A673 (cell line): ENCODE data around the gene MRPS12. TPM values are rescaled to one million over a fixed set of nuclear protein-coding genes. Genes with fewer than 3 reads are reported as not detected.

Source experiments
- BruUV-seq: library from RNA; stranded (reverse); fragments of 400-500 nt; replicated peaks from 2 replicates; lab custom pipeline; 2021; lab: Mats Ljungman, UMichigan
- CTCF ChIA-PET: fragments of 300-600 bp; sonication (Branson Sonifier 250); formaldehyde crosslinking; loops from one replicate; lab custom pipeline; 2022; ENCODE audit warnings: antibody characterized with exemption; lab: Charles Lee
- POLR2A ChIA-PET: fragments of 300-600 bp; sonication (Branson Sonifier 250); formaldehyde crosslinking; loops from one replicate; lab custom pipeline; 2022; ENCODE audit warnings: antibody characterized with exemption; ENCODE audit not compliant: low non-redundant PET; lab: Charles Lee
- DNase-seq: peaks from one replicate; pipeline ENCODE4 v3.0.0-alpha.2; 2015; ENCODE audit warnings: low spot score
- H3K27ac ChIP-seq: fragments of 200-600 bp; sonication (generic); 2 replicates; pipeline ENCODE4 v1.5.1; 2016; ENCODE audit warnings: mixed run types, low read depth, mild to moderate bottlenecking, mixed read lengths, antibody characterized with exemption, low read length; ENCODE audit not compliant: poor library complexity, severe bottlenecking
- H3K27me3 ChIP-seq: fragments of 200-600 bp; sonication (generic); replicated peaks from 2 replicates; pipeline ENCODE4 v1.6.1; 2017; ENCODE audit warnings: mixed run types, low read depth, mild to moderate bottlenecking, mixed read lengths, antibody characterized with exemption, low read length; ENCODE audit not compliant: insufficient read depth, poor library complexity
- H3K36me3 ChIP-seq: fragments of 200-600 bp; sonication (generic); 2 replicates; pipeline ENCODE4 v1.6.1; 2016; ENCODE audit warnings: mixed run types, mild to moderate bottlenecking, mixed read lengths, antibody characterized with exemption, low read length; ENCODE audit not compliant: insufficient read depth, poor library complexity, severe bottlenecking
- H3K4me1 ChIP-seq: fragments of 200-600 bp; sonication (generic); 2 replicates; pipeline ENCODE4 v1.6.1; 2017; ENCODE audit warnings: mixed run types, mild to moderate bottlenecking, mixed read lengths, antibody characterized with exemption, low read length; ENCODE audit not compliant: insufficient read depth, poor library complexity, severe bottlenecking
- H3K4me3 ChIP-seq: fragments of 200-600 bp; sonication (generic); 2 replicates; pipeline ENCODE4 v1.5.1; 2016; ENCODE audit warnings: low read depth, mixed run types, mild to moderate bottlenecking, mixed read lengths, low read length; ENCODE audit not compliant: poor library complexity, severe bottlenecking
- H3K9me3 ChIP-seq: fragments of 200-600 bp; sonication (generic); 2 replicates; pipeline ENCODE4 v1.6.1; 2016; ENCODE audit warnings: mixed run types, low read depth, mild to moderate bottlenecking, mixed read lengths, antibody characterized with exemption, low read length; ENCODE audit not compliant: poor library complexity, severe bottlenecking
- EZH2 ChIP-seq: fragments of 200-600 bp; sonication (generic); IDR thresholded peaks from 2 replicates; pipeline ENCODE4 v1.6.1; 2017; ENCODE audit warnings: borderline replicate concordance, low read depth, mild to moderate bottlenecking, mixed read lengths, antibody characterized with exemption, low read length; ENCODE audit not compliant: poor library complexity, severe bottlenecking
- intact Hi-C: fragments of 100-400 bp; cut with micrococcal nuclease; formaldehyde crosslinking; loops from one replicate; pipeline ENCODE4 v1.10.0; 2022; ENCODE audit not compliant: unreplicated experiment
- total RNA-seq: library from RNA; stranded (reverse); gene quantifications from 2 replicates; pipeline ENCODE4 v1.2.3, GENCODE V29; 2021
- TF ChIP-seq, protein P1 (sequence below): fragments of 300-800, 200-600 bp; sonication (generic); conservative IDR thresholded peaks from 2 replicates; pipeline ENCODE4 v1.5.1; 2017; ENCODE audit warnings: low read depth, mild to moderate bottlenecking, antibody characterized with exemption, low read length, moderate library complexity, mixed read lengths

The MRPS12 gene
- total RNA-seq, 1 experiment from 2014 or later = 81.9 TPM

DNA sequence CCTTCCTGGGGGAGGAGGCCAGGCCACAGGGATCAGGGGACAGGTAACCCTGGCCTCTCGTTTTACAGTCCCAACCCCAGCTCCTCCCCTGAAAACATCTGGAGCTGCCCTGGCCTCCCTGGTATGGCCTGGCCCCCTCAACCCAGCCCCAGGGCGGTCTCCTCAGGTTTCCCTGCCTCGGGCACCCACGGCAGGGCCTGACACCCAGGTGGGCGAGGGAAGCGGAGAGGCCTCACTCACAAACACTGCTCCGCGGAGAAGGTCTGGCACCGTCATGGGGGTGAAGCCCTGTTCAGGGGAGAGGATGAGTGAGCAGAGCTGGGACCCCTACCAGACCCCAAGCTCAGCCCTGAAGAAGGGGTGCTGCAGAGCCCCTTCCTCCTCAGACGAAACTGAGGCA lies 12.2 kb upstream of the MRPS12 start:
- TF ChIP-seq, protein P1, sequence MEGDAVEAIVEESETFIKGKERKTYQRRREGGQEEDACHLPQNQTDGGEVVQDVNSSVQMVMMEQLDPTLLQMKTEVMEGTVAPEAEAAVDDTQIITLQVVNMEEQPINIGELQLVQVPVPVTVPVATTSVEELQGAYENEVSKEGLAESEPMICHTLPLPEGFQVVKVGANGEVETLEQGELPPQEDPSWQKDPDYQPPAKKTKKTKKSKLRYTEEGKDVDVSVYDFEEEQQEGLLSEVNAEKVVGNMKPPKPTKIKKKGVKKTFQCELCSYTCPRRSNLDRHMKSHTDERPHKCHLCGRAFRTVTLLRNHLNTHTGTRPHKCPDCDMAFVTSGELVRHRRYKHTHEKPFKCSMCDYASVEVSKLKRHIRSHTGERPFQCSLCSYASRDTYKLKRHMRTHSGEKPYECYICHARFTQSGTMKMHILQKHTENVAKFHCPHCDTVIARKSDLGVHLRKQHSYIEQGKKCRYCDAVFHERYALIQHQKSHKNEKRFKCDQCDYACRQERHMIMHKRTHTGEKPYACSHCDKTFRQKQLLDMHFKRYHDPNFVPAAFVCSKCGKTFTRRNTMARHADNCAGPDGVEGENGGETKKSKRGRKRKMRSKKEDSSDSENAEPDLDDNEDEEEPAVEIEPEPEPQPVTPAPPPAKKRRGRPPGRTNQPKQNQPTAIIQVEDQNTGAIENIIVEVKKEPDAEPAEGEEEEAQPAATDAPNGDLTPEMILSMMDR = no peak
- no peak for TF ChIP-seq EZH2
- POLR2A ChIA-PET = no interaction called here
- no peak overlapping the region for H3K4me3 ChIP-seq
- no peaks in the 10 kb centered on the region for H3K4me1 ChIP-seq
- H3K27ac ChIP-seq = no peak overlapping the region
- CTCF ChIA-PET = no interaction called here
- H3K27me3 ChIP-seq = no peaks in the 10 kb centered on the region
- BruUV-seq = no TSS peak
- intact Hi-C loops = no loop called here
- DNase-seq = no peak
- H3K9me3 ChIP-seq = no peaks in the 10 kb centered on the region
- peaks cover 5% of the 10 kb centered on the region for H3K36me3 ChIP-seq

DNA sequence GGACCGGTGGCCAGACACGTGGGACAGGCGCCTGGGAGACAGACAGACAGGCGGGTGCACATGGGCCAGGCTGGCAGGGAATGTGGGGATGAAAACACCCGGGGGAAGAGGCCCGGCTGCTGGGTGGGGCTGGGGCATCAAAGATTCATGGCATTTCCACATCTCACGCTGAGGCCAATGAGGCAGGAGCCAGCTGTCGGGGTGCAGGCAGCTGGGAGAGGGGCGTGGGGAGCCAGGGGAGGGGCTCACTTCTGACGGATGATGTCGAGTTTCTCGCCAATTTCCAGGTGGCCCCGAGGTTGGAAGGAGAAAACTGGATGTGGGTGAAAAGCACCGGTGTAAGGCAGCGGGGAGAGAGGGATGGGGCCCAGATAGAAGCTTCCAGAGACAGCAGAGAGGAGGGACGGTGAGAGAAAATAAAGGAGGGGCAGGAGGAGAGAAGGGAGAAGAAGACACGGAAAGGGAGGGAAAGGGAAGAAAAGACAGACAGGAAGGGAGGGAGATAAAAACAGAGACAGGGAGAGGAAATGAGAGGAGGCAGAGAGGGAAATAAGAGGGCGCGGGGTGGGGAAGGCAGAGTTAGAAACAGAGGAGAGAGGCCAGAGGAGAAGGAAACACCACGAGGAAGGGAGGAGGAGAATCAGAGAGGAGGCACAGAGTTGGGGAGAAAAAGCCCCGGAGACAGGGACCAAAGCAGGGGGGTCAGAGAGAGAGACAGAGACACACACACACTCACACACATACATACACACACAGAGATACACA lies 10.7 kb upstream of the MRPS12 start:
- POLR2A ChIA-PET = interaction anchor here (0.6 kb wide), 1 partner anchor 88 kb away, joined by 3 read pairs; no protein-coding TSS in a partner anchor
- DNase-seq = no peak
- no peak for TF ChIP-seq EZH2
- TF ChIP-seq, protein P1 = no peak
- Histone ChIP-seq H3K9me3 (no peaks in the 10 kb centered on the region), H3K27me3 (no peaks in the 10 kb centered on the region), H3K4me1 (no peaks in the 10 kb centered on the region), H3K27ac (no peak overlapping the region), H3K36me3 (peaks cover 13% of the 10 kb centered on the region), H3K4me3 (no peak overlapping the region)
- BruUV-seq = no TSS peak
- CTCF ChIA-PET = no interaction called here
- intact Hi-C loops = no loop called here

DNA sequence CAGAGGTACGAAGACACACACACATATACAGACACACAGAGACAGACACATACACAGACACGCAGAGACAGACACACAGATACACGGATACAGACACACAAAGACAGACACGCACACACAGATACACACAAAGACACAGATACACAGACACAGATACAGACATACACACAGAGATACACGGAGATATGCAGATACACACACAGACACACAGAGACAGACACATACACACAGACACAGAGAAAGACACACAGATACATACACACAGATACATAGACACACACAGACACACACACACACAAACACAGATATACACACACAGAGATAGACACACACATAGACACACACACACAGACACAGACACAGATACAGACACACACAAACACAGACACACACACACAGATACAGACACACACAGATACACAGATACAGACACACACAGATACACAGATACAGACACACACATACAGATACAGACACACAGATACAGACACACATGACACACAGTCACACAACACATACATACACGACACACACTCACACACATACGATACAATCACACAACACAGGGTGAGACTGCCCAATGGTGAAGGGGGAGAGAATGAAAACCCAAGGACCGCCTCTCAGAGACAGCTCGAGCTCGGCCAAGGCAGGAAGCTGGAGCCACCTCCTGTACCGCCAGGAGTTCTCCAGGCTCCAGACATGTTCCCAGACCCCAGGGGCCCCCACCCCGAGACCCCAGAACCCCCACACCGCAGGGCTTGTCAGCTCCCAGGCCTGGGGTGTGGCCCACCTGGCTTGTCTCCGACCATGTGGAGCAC lies 9.9 kb upstream of the MRPS12 start:
- Histone ChIP-seq H3K36me3 (peaks cover 15% of the 10 kb centered on the region), H3K27ac (no peak overlapping the region), H3K27me3 (no peaks in the 10 kb centered on the region), H3K9me3 (no peaks in the 10 kb centered on the region), H3K4me3 (no peak overlapping the region), H3K4me1 (no peaks in the 10 kb centered on the region)
- ChIA-PET CTCF (no interaction called here), POLR2A (no interaction called here)
- DNase-seq = no peak
- intact Hi-C loops = no loop called here
- TF ChIP-seq, protein P1 = no peak
- no peak for TF ChIP-seq EZH2
- no TSS peak for BruUV-seq
